ENCODE measurements around the gene GALNTL6. TPM values are rescaled to one million over a fixed set of nuclear protein-coding genes. Genes with fewer than 3 reads are reported as not detected.

The GALNTL6 gene
- total and polyA plus RNA-seq, 9 of the 15 experiments (the other 6 are each of a cell fraction or from before 2014, with no cell fraction given) = 0.18 to 0.50 (median 0.29) TPM

GRCh38 chr4:172887959-172888358, 1074.8 kb downstream of the GALNTL6 start:
- H3K36me3 ChIP-seq (ENCODE audit: control insufficient read depth, insufficient read depth, low read length) = no peaks in the 10 kb centered on the region
- H3K79me2 ChIP-seq (ENCODE audit: control insufficient read depth, insufficient read depth, low read length) = no peaks in the 10 kb centered on the region
- H3K4me2 ChIP-seq (ENCODE audit: insufficient read depth, low read length) = no peak overlapping the region
- no peak overlapping the region for H2AFZ ChIP-seq (ENCODE audit: low read depth, low read length)
- no peaks in the 10 kb centered on the region for H3K4me1 ChIP-seq (replicated peaks in 1 of 2; ENCODE audit: control insufficient read depth in 2 of 2, insufficient read depth in 2 of 2, low read length in 2 of 2)
- no TSS peak for BruUV-seq (replicated peaks)
- no peaks in the 10 kb centered on the region for H3K27me3 ChIP-seq (ENCODE audit: control insufficient read depth in 2 of 2, insufficient read depth in 2 of 2, low read length in 2 of 2)
- in situ Hi-C loops (cut with MboI) (no loop called here), intact Hi-C loops (cut with micrococcal nuclease) (loop anchor here (10.0 kb wide), 1 partner anchor 417 kb away; no protein-coding TSS in a partner anchor)
- ChIA-PET POLR2A (no interaction called here), CTCF (ENCODE audit: low intra/inter-chr PET ratio) (no interaction called here)
- H3K9ac ChIP-seq (ENCODE audit: insufficient read depth in 1 of 2, low read depth in 2 of 2, low read length in 2 of 2) = no peak overlapping the region
- no peaks in the 10 kb centered on the region for H3K9me3 ChIP-seq (replicated peaks; ENCODE audit: control insufficient read depth, insufficient read depth, low read depth, low read length)
- DNase-seq (ENCODE audit: extremely low read depth in 1 of 4, low spot score in 3 of 4) (no peak), FAIRE-seq (no peak), ATAC-seq (no peak)
- WGBS (ENCODE audit: insufficient coverage, low coverage, missing lambda C conversion rate) = 3% methylated on average over 2 of the region's 2 CpGs
- no peak overlapping the region for H3K27ac ChIP-seq (ENCODE audit: extremely low read depth, low read depth, low read length)
- no peaks in the 10 kb centered on the region for H4K20me1 ChIP-seq (replicated peaks; ENCODE audit: control insufficient read depth, insufficient read depth, low read length)
- no peak overlapping the region for H3K4me3 ChIP-seq
- TF ChIP-seq HMG20A (CRISPR knock-in tag; conservative IDR thresholded peaks at IDR 0.05) (no peak), KLF6 (CRISPR knock-in tag; IDR thresholded peaks at IDR 0.05; ENCODE audit: borderline replicate concordance) (no peak), C11orf30 (IDR thresholded peaks at IDR 0.05; ENCODE audit: low read depth) (no peak), NR1H2 (CRISPR knock-in tag; IDR thresholded peaks at IDR 0.05) (no peak), NFXL1 (CRISPR knock-in tag; IDR thresholded peaks at IDR 0.05) (no peak), CXXC5 (CRISPR knock-in tag; IDR thresholded peaks at IDR 0.05) (no peak), FUS (optimal IDR thresholded peaks at IDR 0.05; ENCODE audit: low read depth, low read length) (no peak), ZNF140 (CRISPR knock-in tag; IDR thresholded peaks at IDR 0.05) (no peak), PML (IDR thresholded peaks at IDR 0.05; ENCODE audit: low read length) (no peak), ZBTB33 (CRISPR knock-in tag; IDR thresholded peaks at IDR 0.05) (no peak), ZNF395 (CRISPR knock-in tag; IDR thresholded peaks at IDR 0.05) (no peak), CREM (IDR thresholded peaks at IDR 0.05; ENCODE audit: low read depth) (no peak), TAL1 (IDR thresholded peaks at IDR 0.05) (no peak), HOXB6 (CRISPR knock-in tag; IDR thresholded peaks at IDR 0.05; ENCODE audit: borderline replicate concordance) (no peak), MTF1 (CRISPR knock-in tag; IDR thresholded peaks at IDR 0.05; ENCODE audit: borderline replicate concordance) (no peak), PPARD (CRISPR knock-in tag; IDR thresholded peaks at IDR 0.05) (no peak), GTF2F1 (IDR thresholded peaks at IDR 0.05; ENCODE audit: low read depth, low read length) (no peak), TAF1 (IDR thresholded peaks at IDR 0.05; ENCODE audit: control insufficient read depth, extremely low read depth, insufficient read depth, low read length, severe bottlenecking) (no peak)
- H3K9me1 ChIP-seq (ENCODE audit: control insufficient read depth, insufficient read depth, low read length) = no peaks in the 10 kb centered on the region

Measured in K562 (cell line).